GM18505 (cell line): ENCODE measurements around the gene DCAF11.

Experiments used
- ATAC-seq: cut with Tn5 transposase; IDR thresholded peaks from one replicate; pipeline ENCODE4 v1.9.1; 2021; ENCODE audit not compliant: unreplicated experiment
- POLR2A ChIP-seq: IDR thresholded peaks from 4 replicates; pipeline ENCODE4 v1.6.1; 2011; ENCODE audit warnings: borderline replicate concordance; ENCODE audit not compliant: insufficient read depth, insufficient read length; ENCODE audit errors: extremely low read depth

DCAF11 gene

GRCh38 chr14:24072881-24073877 is 41.4 kb upstream of the DCAF11 start:
- no peak for ATAC-seq
- TF ChIP-seq POLR2A, result no peak

DNA sequence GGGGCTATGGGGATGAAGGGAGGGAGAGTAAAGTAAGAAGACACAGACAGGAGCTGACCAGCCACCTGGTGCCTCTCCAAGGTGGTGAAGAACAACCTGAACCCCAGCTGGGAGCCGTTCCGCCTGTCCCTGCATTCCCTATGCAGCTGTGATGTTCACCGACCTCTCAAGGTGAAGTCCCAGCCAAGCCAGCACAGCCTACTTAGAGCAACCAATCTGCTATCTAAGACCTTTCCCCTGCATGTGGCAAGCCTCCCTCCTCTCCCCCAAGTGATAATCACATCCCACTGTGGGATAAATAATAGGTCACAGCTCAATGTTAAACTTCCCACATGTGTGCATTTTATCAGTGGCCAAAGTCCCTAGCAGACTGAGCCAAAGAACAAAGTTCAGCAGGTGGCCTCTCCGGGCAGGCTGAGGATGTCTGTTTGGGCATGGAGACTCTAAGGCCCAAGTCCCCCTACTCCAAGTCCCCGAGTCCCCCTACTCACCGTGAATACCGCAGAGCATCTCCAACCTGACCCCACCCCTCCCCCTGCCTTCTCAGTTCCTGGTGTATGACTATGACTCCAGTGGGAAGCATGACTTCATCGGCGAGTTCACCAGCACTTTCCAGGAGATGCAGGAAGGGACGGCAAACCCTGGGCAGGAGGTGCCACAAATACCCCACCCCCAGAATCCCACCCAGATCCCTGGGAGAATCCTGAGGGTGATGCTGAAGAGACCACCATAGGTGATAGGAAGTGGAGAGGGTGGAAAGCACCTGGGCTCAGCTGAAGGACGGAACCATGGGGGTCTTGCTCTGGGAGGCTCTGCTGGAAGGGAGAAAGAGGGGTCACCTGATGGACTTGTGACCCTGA is 39.7 kb upstream of the DCAF11 start:
- TF ChIP-seq POLR2A, result no peak
- no peak for ATAC-seq

DNA sequence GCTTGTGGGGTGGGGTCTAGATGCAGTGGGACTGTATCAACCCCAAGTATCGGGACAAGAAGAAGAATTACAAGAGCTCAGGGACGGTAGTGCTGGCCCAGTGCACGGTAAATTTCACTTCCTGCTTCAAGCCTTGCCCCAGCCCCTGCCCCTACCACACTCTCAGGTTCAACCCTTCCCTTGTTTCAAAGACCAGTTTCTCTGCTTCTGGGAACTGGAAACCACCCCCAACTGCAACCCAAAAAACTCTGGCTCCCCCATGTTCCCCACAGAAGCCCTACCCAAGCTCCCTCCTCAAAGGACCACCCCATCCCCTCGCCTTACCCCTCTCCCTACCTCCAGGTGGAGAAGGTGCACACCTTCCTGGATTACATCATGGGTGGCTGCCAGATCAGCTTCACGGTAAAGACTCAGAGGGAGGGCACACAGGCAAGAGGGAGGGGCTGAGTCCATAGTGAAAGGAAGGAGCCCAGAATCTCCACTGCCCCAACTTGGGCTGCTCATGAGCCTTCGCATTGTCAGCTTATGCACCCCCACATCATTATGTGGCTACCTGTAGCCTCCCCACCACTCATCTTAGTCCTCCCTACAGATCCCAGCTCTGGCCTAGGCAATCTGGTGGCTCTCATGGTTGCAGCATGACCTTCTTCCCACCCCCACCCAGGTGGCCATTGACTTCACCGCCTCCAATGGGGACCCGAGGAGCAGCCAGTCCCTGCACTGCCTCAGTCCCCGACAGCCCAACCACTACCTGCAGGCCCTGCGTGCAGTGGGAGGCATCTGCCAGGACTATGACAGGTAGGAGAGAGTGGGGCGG is 38.9 kb upstream of the DCAF11 start:
- no peak for ATAC-seq
- TF ChIP-seq POLR2A, result no peak

DNA sequence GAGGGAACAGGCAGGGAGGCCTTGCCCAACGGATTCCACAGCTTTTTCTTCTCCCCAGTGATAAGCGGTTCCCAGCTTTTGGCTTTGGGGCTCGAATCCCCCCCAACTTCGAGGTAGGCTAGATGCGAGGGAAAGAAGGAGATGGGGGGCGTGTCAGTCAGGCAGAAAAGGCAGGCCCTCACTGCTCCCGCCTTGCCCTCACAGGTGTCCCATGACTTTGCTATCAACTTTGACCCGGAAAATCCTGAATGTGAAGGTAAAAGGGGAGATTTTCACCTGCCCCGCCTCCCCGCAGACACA is 38.3 kb upstream of the DCAF11 start:
- TF ChIP-seq POLR2A, result no peak
- no peak for ATAC-seq

GRCh38 chr14:24077086-24077485 is 37.5 kb upstream of the DCAF11 start:
- no peak for ATAC-seq
- TF ChIP-seq POLR2A, result no peak

DNA sequence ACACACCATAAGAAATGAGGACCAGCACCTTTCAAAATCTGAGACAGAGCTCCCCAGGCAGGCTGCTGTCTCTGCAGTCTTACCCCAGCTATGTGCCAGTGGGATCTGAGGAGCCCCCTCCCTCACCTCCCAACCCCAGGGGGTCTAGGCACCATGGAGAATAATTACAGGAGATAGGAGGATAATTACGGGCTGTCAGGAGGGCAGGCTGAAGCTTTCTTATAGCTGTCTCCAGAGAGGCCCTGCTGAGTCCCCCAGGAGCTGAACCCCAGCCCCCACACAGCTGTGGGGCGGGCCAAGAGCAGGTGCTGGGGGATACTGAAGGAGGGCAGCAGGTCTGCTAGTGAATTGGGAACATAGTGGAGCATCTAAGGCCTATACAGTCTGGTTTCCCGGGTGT is 36.4 kb upstream of the DCAF11 start:
- ATAC-seq, result no peak
- no peak for TF ChIP-seq POLR2A

GRCh38 chr14:24079491-24080141 is 35.0 kb upstream of the DCAF11 start:
- no peak for ATAC-seq
- TF ChIP-seq POLR2A, result no peak

DNA sequence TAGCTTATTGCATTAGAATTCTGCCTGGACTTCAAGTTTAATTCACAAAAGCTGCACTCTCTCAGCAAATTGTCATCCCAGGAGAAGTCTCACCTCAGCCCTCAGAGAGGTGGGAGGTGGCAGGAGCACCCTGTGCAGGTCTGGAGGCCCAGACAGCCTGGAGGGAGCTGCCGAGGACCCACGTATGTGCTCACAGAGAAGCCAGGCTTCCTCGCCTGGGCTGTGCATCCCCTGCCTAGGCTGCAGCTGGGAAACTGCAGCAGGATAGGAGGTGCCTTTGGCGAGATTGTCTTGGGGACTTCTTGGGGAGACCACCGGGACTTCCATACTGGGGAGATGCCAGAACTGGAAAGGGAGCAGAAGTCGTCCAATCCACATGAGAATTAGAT is 34.4 kb upstream of the DCAF11 start:
- TF ChIP-seq POLR2A, result no peak
- no peak for ATAC-seq

- peak; percentile 80 for TF ChIP-seq POLR2A
- peak; percentile 85 for ATAC-seq
Measured at GRCh38 chr14:24080888-24081738, 33.5 kb upstream of the DCAF11 start.

GRCh38 chr14:24081739-24082211 is 32.8 kb upstream of the DCAF11 start:
- no peak for ATAC-seq
- no peak for TF ChIP-seq POLR2A

GRCh38 chr14:24082411-24083080 is 32.0 kb upstream of the DCAF11 start:
- no peak for ATAC-seq
- no peak for TF ChIP-seq POLR2A
